RWPE1 (cell line): ENCODE data around the gene STK16.
A peak's percentile ranks its signal among the peaks of the same experiment; 100 is the strongest.

Experiments used
- CTCF ChIA-PET: fragments of 350-600 bp; sonication (Branson Sonifier 250); formaldehyde crosslinking; extraction: SDS; loops from one replicate; lab custom pipeline; 2021; lab: Yijun Ruan, JAX
- POLR2A ChIA-PET: fragments of 400-600 bp; formaldehyde crosslinking; extraction: SDS; loops from one replicate; lab custom pipeline; 2020; ENCODE audit warnings: antibody characterized with exemption; ENCODE audit not compliant: low non-redundant PET; lab: Yijun Ruan, JAX
- DNase-seq: peaks from one replicate; pipeline ENCODE4 v3.0.0; 2012; ENCODE audit warnings: low spot score
- H3K27ac ChIP-seq: fragments of 450-650 bp; 2 replicates; pipeline ENCODE4 v1.5.1; 2017
- TF ChIP-seq, protein P1 (sequence below): fragments of 450-650 bp; conservative IDR thresholded peaks from 2 replicates; pipeline ENCODE4 v1.5.1; 2017; ENCODE audit warnings: low read depth, mild to moderate bottlenecking

Gene STK16

DNA sequence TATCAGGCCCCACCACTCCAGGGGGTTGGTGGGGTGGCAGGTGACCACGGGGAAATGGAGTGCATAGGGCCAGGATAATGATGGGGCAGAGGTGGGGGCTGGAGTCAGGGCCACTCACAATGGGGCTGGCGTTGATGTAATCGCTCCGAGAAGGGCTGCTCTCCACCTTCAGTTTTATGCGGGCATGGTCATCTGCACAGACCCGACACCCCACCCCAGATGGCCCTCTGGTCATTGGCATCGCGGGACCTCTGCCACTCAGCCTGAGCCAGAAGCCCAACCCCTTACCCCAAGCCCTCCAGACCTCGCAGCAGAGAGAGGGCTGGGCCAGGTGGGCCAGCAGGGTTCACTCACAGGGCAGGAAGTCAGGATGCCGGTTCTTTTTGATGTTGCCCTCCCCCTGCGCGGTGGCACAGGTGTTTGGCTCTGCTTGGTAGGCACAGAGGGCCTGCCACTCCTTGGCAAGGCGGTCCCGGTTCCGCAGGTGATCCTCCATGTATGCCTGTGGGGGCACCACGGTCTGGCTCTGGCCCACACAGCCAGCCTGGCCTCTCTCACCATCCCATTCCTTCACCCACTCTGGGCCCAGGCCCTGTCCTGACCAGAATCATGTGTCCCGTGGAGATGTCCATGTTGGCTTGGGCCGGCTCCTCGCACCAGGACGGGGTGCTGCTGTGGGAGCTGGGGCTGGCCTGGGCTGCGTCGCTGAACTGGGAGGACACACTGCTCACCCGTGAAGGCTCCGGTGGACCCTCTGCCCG, 51.5 kb downstream of the STK16 start:
- CTCF ChIA-PET, result interaction anchor here (0.6 to 1.8 kb wide), 3 partner anchors 45 to 125 kb away, joined by 3 to 7 read pairs (median 4); no protein-coding TSS in a partner anchor
- no peak for DNase-seq
- POLR2A ChIA-PET, result no interaction called here
- TF ChIP-seq, protein P1, sequence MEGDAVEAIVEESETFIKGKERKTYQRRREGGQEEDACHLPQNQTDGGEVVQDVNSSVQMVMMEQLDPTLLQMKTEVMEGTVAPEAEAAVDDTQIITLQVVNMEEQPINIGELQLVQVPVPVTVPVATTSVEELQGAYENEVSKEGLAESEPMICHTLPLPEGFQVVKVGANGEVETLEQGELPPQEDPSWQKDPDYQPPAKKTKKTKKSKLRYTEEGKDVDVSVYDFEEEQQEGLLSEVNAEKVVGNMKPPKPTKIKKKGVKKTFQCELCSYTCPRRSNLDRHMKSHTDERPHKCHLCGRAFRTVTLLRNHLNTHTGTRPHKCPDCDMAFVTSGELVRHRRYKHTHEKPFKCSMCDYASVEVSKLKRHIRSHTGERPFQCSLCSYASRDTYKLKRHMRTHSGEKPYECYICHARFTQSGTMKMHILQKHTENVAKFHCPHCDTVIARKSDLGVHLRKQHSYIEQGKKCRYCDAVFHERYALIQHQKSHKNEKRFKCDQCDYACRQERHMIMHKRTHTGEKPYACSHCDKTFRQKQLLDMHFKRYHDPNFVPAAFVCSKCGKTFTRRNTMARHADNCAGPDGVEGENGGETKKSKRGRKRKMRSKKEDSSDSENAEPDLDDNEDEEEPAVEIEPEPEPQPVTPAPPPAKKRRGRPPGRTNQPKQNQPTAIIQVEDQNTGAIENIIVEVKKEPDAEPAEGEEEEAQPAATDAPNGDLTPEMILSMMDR, result no peak
- H3K27ac ChIP-seq, result no peak overlapping the region

DNA sequence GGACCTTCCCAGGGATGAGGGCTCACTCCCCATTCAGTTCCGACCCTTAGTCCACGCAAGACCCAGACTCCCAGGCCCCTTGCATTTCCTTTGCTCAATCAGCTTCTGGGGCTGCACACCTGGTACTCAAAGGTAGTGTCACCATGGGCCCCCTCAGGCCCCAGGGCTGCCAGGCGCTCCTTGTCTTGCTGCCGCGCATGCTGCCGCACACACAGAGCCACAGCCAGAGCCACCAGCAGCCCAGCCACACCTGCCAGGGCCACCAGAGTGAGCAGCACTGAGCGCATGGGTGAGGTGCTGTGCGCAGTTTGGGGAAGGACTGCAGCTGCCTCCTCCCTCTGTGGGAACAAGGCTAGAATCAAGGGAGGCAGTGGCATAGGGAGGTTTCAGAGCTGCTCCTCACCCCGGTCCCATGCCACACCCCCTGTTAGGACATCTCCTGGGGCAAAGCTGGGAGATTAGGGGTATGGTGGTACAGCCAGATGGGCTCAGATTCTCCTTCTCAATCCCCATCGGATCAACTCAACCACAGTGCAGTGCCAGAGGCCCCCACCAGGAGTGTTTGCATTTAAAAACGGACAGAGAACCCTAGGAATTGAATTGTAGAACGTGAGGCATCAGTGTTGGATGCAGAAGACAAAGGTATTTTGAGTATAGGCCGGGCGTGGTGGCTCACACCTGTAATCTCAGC, 52.6 kb downstream of the STK16 start:
- DNase-seq, result no peak
- no peak overlapping the region for H3K27ac ChIP-seq
- CTCF ChIA-PET, result interaction anchor here (0.6 to 2.8 kb wide), 5 partner anchors 20 to 412 kb away, joined by 3 to 15 read pairs (median 4); partner anchors contain the start of gene DNAJB2
- POLR2A ChIA-PET, result no interaction called here
- TF ChIP-seq, protein P1, result no peak

DNA sequence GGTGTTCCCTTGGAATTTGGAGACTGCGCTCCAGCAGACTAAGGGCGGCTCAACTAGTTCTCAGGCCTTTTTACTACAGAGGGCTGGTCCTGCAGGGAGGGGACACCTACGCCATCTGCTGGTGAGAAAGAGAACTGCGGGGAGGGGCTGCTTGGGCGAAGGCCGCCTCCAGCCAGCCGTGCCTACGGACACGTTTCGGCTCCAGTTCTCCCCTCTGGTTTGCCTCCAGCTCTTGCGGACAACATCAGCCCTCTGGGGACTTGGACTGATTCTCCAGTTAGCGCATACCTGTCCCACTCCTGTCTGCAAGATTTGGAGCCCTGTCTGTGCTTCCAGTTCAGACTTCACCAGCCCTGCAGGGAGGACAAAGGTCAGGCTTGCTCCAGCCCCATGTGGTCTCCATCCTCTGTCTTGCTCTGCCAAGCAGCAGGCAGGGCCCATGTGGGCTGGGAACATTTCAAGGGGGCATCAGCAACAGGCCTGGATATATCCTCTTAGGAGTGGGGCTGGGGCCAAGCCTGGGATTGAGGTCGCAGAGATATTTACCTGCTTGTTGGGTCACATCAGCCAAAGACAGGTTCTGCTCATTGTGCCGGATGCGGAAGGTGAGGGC, 53.6 kb downstream of the STK16 start:
- TF ChIP-seq, protein P1, result peak; percentile 97
- POLR2A ChIA-PET, result no interaction called here
- CTCF ChIA-PET, result interaction anchor here (0.5 to 2.8 kb wide), 12 partner anchors 13 to 725 kb away, joined by 3 to 15 read pairs (median 4); partner anchors contain the start of genes ANKZF1, ATG9A, DNAJB2 and TUBA4A
- peak; percentile 91 for DNase-seq
- no peak overlapping the region for H3K27ac ChIP-seq

DNA sequence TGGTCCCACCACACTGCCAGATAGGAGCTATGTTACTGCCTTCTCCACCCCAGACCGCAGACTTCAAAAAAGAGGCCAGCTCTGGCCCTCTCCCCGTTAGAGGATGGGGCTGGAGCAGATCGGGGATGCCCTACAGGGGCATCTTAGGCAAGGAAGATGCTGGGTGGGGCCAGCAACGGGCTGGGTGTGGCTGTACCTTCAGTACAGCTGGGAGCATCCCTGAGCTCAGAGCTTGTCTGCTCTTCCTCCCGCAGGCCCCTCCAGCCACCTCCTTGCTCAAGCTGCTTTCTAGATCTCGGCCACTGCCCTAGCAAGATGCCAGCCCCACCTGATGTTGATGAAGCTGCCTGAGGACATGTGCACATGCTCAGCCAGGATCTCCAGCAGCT, 54.1 kb downstream of the STK16 start:
- ChIA-PET POLR2A (no interaction called here), CTCF (interaction anchor here (0.5 to 2.8 kb wide), 11 partner anchors 12 to 726 kb away, joined by 3 to 15 read pairs (median 3); partner anchors contain the start of genes ANKZF1, ATG9A, DNAJB2 and TUBA4A)
- TF ChIP-seq, protein P1, result no peak
- H3K27ac ChIP-seq, result no peak overlapping the region
- DNase-seq, result no peak
